NB4 (cell line): ENCODE results near the gene RECQL5.

Experiments used
- POLR2A ChIP-seq: IDR thresholded peaks from 2 replicates; pipeline ENCODE4 v1.6.1; 2011; ENCODE audit warnings: mild to moderate bottlenecking; ENCODE audit not compliant: insufficient read length; ENCODE audit errors: extremely low read depth
- TF ChIP-seq, protein P1 (sequence below): IDR thresholded peaks from one replicate; pipeline ENCODE4 v1.5.1; 2012; ENCODE audit warnings: low read depth, low read length

DNA sequence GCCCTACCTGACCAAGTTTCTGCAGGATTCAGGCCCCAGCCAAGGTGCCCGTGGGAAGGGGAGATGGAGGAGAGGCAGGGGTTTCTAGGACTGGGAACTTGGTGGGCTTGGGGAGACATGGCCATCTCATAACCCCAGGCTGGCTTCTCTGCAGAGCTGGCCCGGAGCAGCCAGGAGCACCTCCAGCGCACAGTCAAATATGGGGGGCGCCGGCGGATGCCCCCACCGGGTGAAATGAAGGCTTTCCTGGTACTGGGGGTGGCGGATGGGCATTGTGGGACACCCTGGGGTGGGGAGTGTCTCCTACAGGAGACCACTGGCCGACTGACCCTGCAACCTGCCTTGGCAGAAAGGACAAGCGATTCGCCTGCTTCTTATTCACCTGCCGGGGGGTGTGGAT, 42.9 kb downstream of the RECQL5 start:
- no peak for TF ChIP-seq POLR2A
- TF ChIP-seq, protein P1, sequence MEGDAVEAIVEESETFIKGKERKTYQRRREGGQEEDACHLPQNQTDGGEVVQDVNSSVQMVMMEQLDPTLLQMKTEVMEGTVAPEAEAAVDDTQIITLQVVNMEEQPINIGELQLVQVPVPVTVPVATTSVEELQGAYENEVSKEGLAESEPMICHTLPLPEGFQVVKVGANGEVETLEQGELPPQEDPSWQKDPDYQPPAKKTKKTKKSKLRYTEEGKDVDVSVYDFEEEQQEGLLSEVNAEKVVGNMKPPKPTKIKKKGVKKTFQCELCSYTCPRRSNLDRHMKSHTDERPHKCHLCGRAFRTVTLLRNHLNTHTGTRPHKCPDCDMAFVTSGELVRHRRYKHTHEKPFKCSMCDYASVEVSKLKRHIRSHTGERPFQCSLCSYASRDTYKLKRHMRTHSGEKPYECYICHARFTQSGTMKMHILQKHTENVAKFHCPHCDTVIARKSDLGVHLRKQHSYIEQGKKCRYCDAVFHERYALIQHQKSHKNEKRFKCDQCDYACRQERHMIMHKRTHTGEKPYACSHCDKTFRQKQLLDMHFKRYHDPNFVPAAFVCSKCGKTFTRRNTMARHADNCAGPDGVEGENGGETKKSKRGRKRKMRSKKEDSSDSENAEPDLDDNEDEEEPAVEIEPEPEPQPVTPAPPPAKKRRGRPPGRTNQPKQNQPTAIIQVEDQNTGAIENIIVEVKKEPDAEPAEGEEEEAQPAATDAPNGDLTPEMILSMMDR = no peak
